ENCODE measurements around the gene GOLGA8J. TPM values are rescaled to one million over a fixed set of nuclear protein-coding genes. Genes with fewer than 3 reads are reported as not detected.
"Not testable (repeated sequence)": the region's sequence is repeated elsewhere in the genome, so short reads cannot be mapped to it uniquely, and the experiment has no call there.

The GOLGA8J gene
- polyA plus RNA-seq (2012; ENCODE audit: insufficient read length, low read depth), result not detected

DNA sequence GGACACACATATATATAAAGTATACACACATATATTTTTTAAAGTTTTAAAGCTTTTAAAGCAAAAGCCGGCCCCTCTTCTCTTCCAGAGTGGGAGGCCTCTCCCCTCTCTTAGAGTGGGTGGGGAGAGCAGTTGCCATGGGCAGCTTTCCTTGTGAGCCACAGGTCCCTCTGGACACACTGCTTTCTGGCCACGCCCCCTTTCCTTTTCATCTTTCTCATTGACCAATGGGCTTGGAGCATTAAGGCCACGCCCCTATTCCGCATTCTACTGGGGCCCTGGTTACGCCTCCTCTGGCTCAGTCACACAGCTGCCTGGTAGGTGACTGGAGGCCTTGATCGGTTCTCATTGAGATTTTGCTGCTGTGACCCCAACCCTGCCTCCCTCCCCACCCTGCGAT is at the start of gene GOLGA8J:
Gene GOLGA8J (plus strand): TSS at position 301 of the 400 bp plus-strand sequence. CDS start 98 bp downstream, at position 399.
- TF ChIP-seq, protein P1, sequence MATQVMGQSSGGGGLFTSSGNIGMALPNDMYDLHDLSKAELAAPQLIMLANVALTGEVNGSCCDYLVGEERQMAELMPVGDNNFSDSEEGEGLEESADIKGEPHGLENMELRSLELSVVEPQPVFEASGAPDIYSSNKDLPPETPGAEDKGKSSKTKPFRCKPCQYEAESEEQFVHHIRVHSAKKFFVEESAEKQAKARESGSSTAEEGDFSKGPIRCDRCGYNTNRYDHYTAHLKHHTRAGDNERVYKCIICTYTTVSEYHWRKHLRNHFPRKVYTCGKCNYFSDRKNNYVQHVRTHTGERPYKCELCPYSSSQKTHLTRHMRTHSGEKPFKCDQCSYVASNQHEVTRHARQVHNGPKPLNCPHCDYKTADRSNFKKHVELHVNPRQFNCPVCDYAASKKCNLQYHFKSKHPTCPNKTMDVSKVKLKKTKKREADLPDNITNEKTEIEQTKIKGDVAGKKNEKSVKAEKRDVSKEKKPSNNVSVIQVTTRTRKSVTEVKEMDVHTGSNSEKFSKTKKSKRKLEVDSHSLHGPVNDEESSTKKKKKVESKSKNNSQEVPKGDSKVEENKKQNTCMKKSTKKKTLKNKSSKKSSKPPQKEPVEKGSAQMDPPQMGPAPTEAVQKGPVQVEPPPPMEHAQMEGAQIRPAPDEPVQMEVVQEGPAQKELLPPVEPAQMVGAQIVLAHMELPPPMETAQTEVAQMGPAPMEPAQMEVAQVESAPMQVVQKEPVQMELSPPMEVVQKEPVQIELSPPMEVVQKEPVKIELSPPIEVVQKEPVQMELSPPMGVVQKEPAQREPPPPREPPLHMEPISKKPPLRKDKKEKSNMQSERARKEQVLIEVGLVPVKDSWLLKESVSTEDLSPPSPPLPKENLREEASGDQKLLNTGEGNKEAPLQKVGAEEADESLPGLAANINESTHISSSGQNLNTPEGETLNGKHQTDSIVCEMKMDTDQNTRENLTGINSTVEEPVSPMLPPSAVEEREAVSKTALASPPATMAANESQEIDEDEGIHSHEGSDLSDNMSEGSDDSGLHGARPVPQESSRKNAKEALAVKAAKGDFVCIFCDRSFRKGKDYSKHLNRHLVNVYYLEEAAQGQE (IDR thresholded peaks at IDR 0.05; ENCODE audit: insufficient read depth in 1 of 2, low read depth in 2 of 2, low read length in 2 of 2), result not testable (repeated sequence)
- not testable (repeated sequence) for TF ChIP-seq TAF1, SIN3A (IDR thresholded peaks at IDR 0.05; ENCODE audit: borderline replicate concordance, insufficient read depth, low read length)

GRCh38 chr15:30033211-30033610 is 49.5 kb upstream of the GOLGA8J start:
- TF ChIP-seq, protein P1 (IDR thresholded peaks at IDR 0.05; ENCODE audit: insufficient read depth in 1 of 2, low read depth in 2 of 2, low read length in 2 of 2), result no peak
- TF ChIP-seq FOXP2 (optimal IDR thresholded peaks at IDR 0.05; ENCODE audit: borderline replicate concordance, extremely low read depth, extremely low read length, insufficient read depth) (no peak), SIN3A (IDR thresholded peaks at IDR 0.05; ENCODE audit: borderline replicate concordance, insufficient read depth, low read length) (no peak), POLR2AphosphoS5 (IDR thresholded peaks at IDR 0.05; ENCODE audit: low read depth, low read length) (no peak), TAF1 (IDR thresholded peaks at IDR 0.05; ENCODE audit: borderline replicate concordance, insufficient read depth, low read length) (no peak)

DNA sequence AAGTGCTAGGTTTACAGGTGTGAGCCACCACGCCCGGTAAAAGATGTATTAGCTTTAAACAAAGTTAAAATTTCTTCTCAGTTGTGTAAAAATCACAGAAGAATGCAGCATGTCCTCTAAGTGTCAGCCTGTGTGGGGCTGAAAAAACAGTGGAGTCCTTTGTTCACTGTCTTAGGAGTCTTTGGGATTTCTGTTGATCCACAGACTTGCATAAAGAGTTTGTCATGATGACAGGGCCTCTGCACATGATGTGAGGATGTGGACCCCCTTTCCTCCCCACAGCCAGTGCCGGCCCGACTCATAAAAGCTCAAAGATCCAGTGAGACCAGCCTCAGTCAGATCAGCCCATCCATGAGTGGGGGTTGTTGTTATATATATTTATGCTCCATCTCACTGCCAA is 49.0 kb upstream of the GOLGA8J start:
- TF ChIP-seq SIN3A (IDR thresholded peaks at IDR 0.05; ENCODE audit: borderline replicate concordance, insufficient read depth, low read length), result no peak
- no peak for TF ChIP-seq TAF1 (IDR thresholded peaks at IDR 0.05; ENCODE audit: borderline replicate concordance, insufficient read depth, low read length)

- TF ChIP-seq TAF1 (IDR thresholded peaks at IDR 0.05; ENCODE audit: borderline replicate concordance, insufficient read depth, low read length) (no peak), SIN3A (IDR thresholded peaks at IDR 0.05; ENCODE audit: borderline replicate concordance, insufficient read depth, low read length) (no peak), FOXP2 (optimal IDR thresholded peaks at IDR 0.05; ENCODE audit: borderline replicate concordance, extremely low read depth, extremely low read length, insufficient read depth) (no peak), POLR2AphosphoS5 (IDR thresholded peaks at IDR 0.05; ENCODE audit: low read depth, low read length) (no peak)
- TF ChIP-seq, protein P1 (IDR thresholded peaks at IDR 0.05; ENCODE audit: insufficient read depth in 1 of 2, low read depth in 2 of 2, low read length in 2 of 2), result no peak
Observed at GRCh38 chr15:30036036-30036703, 46.6 kb upstream of the GOLGA8J start.

DNA sequence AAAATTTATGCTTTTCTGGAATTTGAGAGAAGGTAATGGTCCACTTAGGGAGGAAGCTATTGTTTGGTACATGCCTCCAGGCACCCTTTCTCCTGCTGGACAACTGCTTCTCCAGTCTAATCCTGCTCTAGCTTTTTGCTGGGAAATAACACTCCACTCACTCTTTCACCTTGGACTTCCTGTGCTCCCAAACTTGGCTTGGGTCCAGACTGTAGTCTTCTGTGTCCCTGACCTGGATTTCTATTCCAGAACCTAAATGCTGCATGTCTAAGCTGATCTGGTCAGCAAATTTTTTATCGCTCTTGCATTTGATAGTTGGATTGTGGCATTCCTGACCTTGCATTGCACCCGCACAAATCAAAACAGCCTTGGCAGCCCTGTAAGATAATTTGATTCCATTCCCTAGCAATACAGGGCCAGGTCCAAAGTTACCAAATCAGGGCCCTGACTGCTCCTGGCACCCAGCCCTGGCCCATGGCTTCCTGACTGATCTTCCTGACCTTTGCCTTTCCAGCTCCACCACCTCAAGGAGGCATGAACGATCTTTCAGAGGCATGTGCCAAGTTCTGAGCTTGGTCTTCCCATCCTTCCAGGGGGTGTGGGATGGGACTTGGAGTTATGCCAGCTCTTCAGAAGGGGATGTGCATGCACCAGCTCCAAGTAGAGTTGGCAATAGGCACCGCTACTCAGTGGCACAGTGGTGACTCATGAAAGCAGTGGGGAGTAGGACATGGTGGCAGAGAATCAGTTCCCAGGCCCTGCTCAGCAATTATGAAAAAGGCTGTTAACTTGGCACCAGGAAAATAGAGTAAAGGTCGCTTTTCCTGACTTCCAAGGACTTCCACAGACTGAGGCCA is 43.9 kb upstream of the GOLGA8J start:
- TF ChIP-seq TAF1 (IDR thresholded peaks at IDR 0.05; ENCODE audit: borderline replicate concordance, insufficient read depth, low read length) (no peak), POLR2AphosphoS5 (IDR thresholded peaks at IDR 0.05; ENCODE audit: low read depth, low read length) (no peak), SIN3A (IDR thresholded peaks at IDR 0.05; ENCODE audit: borderline replicate concordance, insufficient read depth, low read length) (no peak), FOXP2 (optimal IDR thresholded peaks at IDR 0.05; ENCODE audit: borderline replicate concordance, extremely low read depth, extremely low read length, insufficient read depth) (no peak)
- TF ChIP-seq, protein P1 (IDR thresholded peaks at IDR 0.05; ENCODE audit: insufficient read depth in 1 of 2, low read depth in 2 of 2, low read length in 2 of 2), result no peak
